GM18907 (cell line): ENCODE measurements around the gene FRMD5.
"Not testable (repeated sequence)": the region's sequence is repeated elsewhere in the genome, so short reads cannot be mapped to it uniquely, and the experiment has no call there.

Source experiments
- ATAC-seq: cut with Tn5 transposase; IDR thresholded peaks from one replicate; pipeline ENCODE4 v1.9.1; 2021; ENCODE audit warnings: mild to moderate bottlenecking, moderate library complexity; ENCODE audit not compliant: unreplicated experiment

Gene FRMD5

GRCh38 chr15:43867096-43867495 is 328.0 kb downstream of the FRMD5 start:
- no peak for ATAC-seq

GRCh38 chr15:43866636-43867035 is 328.4 kb downstream of the FRMD5 start:
- not testable (repeated sequence) for ATAC-seq

- ATAC-seq, result no peak
Measured at GRCh38 chr15:43859546-43859945, 335.5 kb downstream of the FRMD5 start.

GRCh38 chr15:43854801-43855200 is 340.3 kb downstream of the FRMD5 start:
- ATAC-seq, result no peak

GRCh38 chr15:43852607-43853006 is 342.5 kb downstream of the FRMD5 start:
- ATAC-seq, result no peak

GRCh38 chr15:43851251-43851650 is 343.8 kb downstream of the FRMD5 start:
- ATAC-seq, result no peak

GRCh38 chr15:43845421-43845820 is 349.6 kb downstream of the FRMD5 start:
- ATAC-seq, result no peak

- not testable (repeated sequence) for ATAC-seq
Measured at GRCh38 chr15:43832485-43832884, 362.6 kb downstream of the FRMD5 start.

GRCh38 chr15:43831519-43832052 is 363.5 kb downstream of the FRMD5 start:
- not testable (repeated sequence) for ATAC-seq

- ATAC-seq, result not testable (repeated sequence)
Measured at GRCh38 chr15:43830691-43831275, 364.3 kb downstream of the FRMD5 start.

GRCh38 chr15:43829951-43830540 is 365.0 kb downstream of the FRMD5 start:
- ATAC-seq, result not testable (repeated sequence)

- ATAC-seq, result no peak
Measured at GRCh38 chr15:43828061-43828657, 366.9 kb downstream of the FRMD5 start.

GRCh38 chr15:43826508-43827341 is 368.3 kb downstream of the FRMD5 start, which contains the start of gene WDR76:
Gene WDR76, plus strand, starts transcription at chr15:43827002. Its CDS starts 31 bp downstream, at chr15:43827033.
- ATAC-seq, result peak; percentile 55

GRCh38 chr15:43826029-43826507 is 369.0 kb downstream of the FRMD5 start:
- ATAC-seq, result no peak

GRCh38 chr15:43825305-43825704 is 369.8 kb downstream of the FRMD5 start:
- not testable (repeated sequence) for ATAC-seq

GRCh38 chr15:43824302-43825246 is 370.5 kb downstream of the FRMD5 start, which contains the start of gene MFAP1:
Gene MFAP1, minus strand, starts transcription at chr15:43824690. Its CDS starts 121 bp downstream, at chr15:43824569.
- peak; percentile 72 for ATAC-seq

GRCh38 chr15:43821505-43821904 is 373.6 kb downstream of the FRMD5 start:
- ATAC-seq, result no peak
